ENCODE data around the gene RPIA. TPM values are rescaled to one million over a fixed set of nuclear protein-coding genes. Genes with fewer than 3 reads are reported as not detected.

Gene RPIA
- total and polyA plus RNA-seq, 2 of the 4 experiments (the other 2 are of a cell fraction): 4.1 to 8.6 TPM

GRCh38 chr2:88680266-88680902, 11.1 kb upstream of the RPIA start:
- CTCF ChIA-PET: no interaction called here
- Histone ChIP-seq H3K36me3 (ENCODE audit: control insufficient read depth, insufficient read depth, low read length) (no peaks in the 10 kb centered on the region), H2AFZ (replicated peaks; ENCODE audit: low read length, poor library complexity) (no peak overlapping the region), H3K56ac (ENCODE audit: extremely low read depth, insufficient read depth, low read length) (no peak overlapping the region), H3K27me3 (ENCODE audit: control insufficient read depth, insufficient read depth, low read length) (peaks cover 1% of the 10 kb centered on the region; the same call in 1 of the 2 replicates), H4K8ac (ENCODE audit: low read depth in 2 of 2, low read length in 2 of 2) (no peak overlapping the region), H3K4me1 (ENCODE audit: control insufficient read depth, insufficient read depth, low read length) (no peaks in the 10 kb centered on the region), H3K14ac (replicated peaks; ENCODE audit: low read depth, low read length) (no peak overlapping the region), H3K23ac (ENCODE audit: low read depth, low read length) (no peak overlapping the region), H4K20me1 (ENCODE audit: insufficient read depth, low read length) (no peaks in the 10 kb centered on the region), H2BK20ac (ENCODE audit: low read depth, low read length) (no peak overlapping the region), H3K79me1 (ENCODE audit: low read depth in 1 of 2, low read length in 2 of 2) (no peaks in the 10 kb centered on the region), H4K91ac (ENCODE audit: insufficient read depth, low read depth, low read length) (no peak overlapping the region), H2AK9ac (replicated peaks; ENCODE audit: low read depth, low read length, poor library complexity) (no peak overlapping the region), H3K18ac (ENCODE audit: low read depth, low read length) (no peak overlapping the region), H2AK5ac (ENCODE audit: low read depth, low read length) (no peak overlapping the region), H3K9ac (ENCODE audit: low read depth, low read length) (no peak overlapping the region), H3K9me1 (ENCODE audit: insufficient read depth, low read length) (no peaks in the 10 kb centered on the region), H3K4me2 (ENCODE audit: low read depth, low read length) (no peak overlapping the region), H3K9me3 (ENCODE audit: control insufficient read depth, insufficient read depth, low read length) (peaks cover 7% of the 10 kb centered on the region; the same call in 1 of the 2 replicates), H3K27ac (ENCODE audit: insufficient read depth, low read length) (no peak overlapping the region), H3K4me3 (ENCODE audit: insufficient read depth, low read depth, low read length) (no peak overlapping the region), H4K5ac (ENCODE audit: low read depth, low read length) (no peak overlapping the region), H3K4ac (ENCODE audit: low read depth, low read length) (no peak overlapping the region), H2BK15ac (ENCODE audit: low read depth, low read length) (no peak overlapping the region), H2BK120ac (ENCODE audit: low read depth, low read length) (no peak overlapping the region), H2BK5ac (ENCODE audit: low read depth, low read length, poor library complexity, severe bottlenecking) (no peak overlapping the region)
- no peak for TF ChIP-seq FOS (IDR thresholded peaks at IDR 0.05; ENCODE audit: low read depth, low read length)
- no peak for TF ChIP-seq RCOR1 (IDR thresholded peaks at IDR 0.05; ENCODE audit: insufficient replicate concordance, low read length)
- no peak for TF ChIP-seq MAFK (IDR thresholded peaks at IDR 0.05; ENCODE audit: low read depth, low read length)
- intact Hi-C loops (cut with micrococcal nuclease): no loop called here
- DNase-seq (no peak), ATAC-seq (ENCODE audit: low read depth) (no peak)
- WGBS, 2 experiments (ENCODE audit: extremely low coverage in 2 of 2, insufficient read length in 1 of 2): no CpG with 5 or more reads among the region's 7 CpGs
- dilution Hi-C loops (cut with HindIII; ENCODE audit: low sequenced_read_pairs, unreplicated experiment): no loop called here
- POLR2A ChIA-PET (ENCODE audit: unreplicated experiment): no interaction called here
- in situ Hi-C loops (cut with MboI; ENCODE audit: low sequenced_read_pairs): no loop called here
- no TSS peak for BruUV-seq (replicated peaks)
